IPS DF 4.7 (cell line): Measurements from ENCODE around the gene PSMA2.

ENCODE experiments used
- DNase-seq: peaks from one replicate; pipeline ENCODE4 v3.0.0-alpha.2; 2013; ENCODE audit warnings: low spot score; ENCODE audit errors: extremely low read depth

PSMA2 gene

GRCh38 chr7:42931834-42932651 is at the start of gene PSMA2, which contains the start of gene MRPL32:
Gene PSMA2, minus strand, starts transcription at chr7:42932174. Its CDS starts 16 bp downstream, at chr7:42932158.
Gene MRPL32, plus strand, starts transcription at chr7:42932376. Its CDS starts 11 bp downstream, at chr7:42932387.
- peak; percentile 95 for DNase-seq

GRCh38 chr7:42981601-42982000 is 49.6 kb upstream of the PSMA2 start:
- no peak for DNase-seq

DNA sequence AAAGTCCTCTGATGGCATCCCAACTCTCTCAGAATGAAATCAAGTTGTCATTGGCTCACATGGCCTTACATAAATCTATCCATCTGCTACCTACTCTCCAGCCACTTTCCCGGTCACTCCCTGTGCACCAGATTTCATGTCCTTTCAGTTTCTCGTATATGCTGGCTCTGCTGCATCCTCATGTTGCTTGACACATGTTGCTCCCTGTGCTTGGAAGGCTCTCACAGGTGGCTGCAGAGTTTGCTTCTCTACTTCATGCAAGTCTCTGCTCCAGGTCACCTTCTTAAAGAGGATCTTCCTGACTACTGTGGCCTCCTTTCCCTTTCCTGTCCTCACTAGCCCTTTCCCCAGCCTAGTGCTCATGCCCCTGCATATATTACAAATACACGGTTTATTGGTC is 48.5 kb upstream of the PSMA2 start:
- no peak for DNase-seq

DNA sequence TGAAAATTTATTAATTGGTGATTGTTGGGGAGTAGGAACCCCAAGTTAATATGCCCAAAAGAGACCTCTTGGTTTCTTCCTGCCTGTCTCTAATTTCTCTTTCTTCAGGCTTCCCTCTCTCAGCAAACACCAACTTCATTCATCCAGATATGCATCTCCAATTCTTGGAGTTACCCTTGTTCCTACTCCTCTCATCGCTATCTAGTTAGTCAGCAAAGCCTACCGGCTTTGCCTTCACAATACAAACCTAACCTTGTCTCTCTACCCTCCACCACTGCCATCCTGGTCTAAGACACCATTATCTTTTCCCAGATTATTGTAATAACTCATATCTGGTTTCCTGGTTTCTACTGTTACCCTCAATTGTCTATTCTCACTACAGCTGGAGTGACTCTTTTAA is 48.1 kb upstream of the PSMA2 start:
- no peak for DNase-seq

- DNase-seq, result no peak
Measured at GRCh38 chr7:42978496-42978895, 46.5 kb upstream of the PSMA2 start.

- DNase-seq, result no peak
Measured at GRCh38 chr7:42976371-42976770, 44.4 kb upstream of the PSMA2 start.

DNA sequence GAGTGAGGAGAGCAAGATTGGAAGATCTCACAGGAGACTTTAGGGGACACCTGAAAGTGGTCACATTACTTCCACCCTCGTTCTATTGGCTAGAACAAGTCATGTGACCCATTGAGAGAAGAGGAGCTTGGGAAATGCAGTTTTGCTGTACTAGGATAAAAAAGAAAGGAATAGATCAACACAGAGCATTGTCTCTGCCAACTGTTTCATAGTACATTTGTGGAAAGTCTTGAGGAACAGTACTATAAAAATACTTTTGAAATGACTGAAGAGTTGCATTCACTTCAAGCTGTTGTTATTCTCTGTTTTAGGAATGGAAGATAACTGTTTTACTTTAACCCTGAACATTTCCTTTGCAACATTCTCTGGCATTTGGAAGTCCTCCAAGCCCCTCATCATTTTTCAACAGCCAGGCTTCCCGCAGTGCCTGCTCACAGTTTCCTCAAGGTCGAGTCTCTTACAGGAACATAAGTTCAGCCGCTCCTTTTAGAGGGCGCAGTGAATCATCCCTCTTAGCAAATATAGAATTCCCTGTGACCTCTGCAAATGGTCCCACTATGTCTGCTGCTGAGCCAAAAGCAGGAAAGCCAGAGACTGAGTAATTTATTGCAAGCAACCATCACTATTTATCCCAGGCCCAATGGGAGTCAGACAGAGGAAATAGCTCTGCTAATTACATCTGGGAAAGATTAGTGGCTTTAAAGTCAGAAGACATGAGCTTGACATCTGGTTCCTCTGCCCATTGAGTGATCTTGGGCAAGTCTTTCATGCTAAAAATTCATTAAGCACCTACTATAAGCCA is 40.9 kb upstream of the PSMA2 start:
- no peak for DNase-seq

DNA sequence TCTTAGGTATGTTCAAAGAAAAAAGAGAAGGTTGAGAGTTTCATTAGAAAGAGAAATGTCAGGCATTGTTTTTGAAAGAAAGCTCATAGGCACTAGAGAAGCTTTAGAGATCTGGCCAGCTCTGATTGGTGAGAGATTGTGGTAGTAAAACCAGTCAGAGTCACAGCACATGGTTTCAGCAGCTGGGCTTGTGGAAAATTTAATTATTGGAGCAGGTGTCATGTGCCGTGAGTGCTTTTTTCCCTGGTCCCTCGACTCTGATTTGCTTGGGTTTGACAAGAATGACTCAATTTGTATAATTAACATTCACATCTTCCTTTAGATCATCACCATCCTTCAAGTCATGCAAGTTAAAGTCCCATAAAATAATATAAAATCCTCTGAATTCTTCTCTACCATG is 35.4 kb upstream of the PSMA2 start:
- DNase-seq, result no peak

- no peak for DNase-seq
Measured at GRCh38 chr7:42964849-42965805, 33.2 kb upstream of the PSMA2 start.

DNA sequence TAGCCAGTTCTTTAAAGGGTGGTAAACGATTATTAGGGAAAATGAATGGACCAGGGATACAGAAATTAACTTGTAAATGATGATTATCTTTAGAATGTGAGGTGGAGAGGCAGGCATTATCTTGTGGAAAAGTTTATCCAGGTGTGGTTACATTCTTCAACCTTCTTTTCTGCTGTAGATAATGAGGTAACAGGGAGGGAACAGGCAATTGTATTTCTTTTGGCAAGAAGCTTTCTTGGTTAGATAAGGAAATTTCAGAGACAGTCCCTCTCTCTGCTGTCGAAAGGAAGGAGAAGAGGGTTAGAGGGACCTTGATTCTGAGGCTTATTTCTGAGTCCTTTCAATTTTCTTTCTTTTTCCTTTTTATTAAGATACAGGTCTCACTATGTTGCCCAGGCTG is 32.3 kb upstream of the PSMA2 start:
- DNase-seq, result no peak

DNA sequence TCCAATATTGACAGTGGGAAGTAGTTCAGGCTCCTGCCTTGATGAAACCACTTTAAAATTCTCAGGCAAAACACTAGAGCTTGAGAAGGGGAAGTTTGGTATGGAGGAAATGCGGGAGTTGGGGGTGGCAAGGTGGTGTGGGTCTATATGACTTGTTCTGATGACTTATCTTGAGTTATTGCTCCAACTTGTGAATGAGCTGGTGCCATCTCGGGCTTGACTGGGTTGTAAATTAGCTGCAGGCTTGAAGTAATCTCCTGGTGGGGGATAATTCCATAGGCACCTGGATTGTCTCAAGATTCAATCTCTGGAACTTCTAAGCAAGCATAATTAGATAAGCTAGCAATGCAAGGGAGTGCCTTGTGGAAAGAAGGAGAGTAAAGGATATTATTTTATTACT is 29.2 kb upstream of the PSMA2 start:
- DNase-seq, result no peak

DNA sequence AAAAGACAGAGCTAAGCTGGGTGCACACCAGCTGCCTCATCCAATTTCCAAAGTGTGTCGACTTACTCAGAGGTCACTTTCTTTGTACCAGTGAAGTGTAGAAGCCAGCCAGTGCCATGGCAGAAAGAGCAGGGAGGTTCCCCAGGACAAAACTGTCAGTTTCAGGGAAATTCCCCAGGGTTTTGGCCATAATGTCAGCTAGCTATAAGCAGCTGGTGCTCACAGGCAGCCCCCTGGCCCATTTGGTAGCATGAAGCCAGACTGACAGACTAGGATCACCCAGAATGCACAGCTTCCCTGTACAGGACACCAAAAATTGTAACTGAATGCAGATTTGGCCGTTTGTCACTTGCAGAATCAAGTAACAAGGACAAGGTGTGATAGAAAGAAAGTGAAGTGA is 28.8 kb upstream of the PSMA2 start:
- no peak for DNase-seq

DNA sequence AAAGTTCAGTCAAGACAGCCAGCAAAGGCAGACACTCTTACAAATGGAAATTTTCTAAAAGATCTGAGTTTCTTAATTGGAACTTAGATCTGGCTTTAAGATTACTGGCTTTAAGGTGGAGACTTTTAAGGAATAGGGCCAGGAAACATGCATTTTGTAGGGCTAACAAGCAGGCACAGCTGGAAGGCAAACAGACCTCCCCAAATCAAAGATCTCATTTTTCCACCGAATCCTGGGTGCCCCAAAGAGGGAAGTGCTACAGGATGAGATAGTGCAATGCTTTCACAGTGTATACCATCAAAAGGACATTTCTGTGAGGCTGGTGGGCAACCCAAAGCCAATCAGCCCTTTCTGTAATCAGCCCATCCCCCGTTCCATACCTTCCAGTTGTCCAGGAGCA is 27.6 kb upstream of the PSMA2 start:
- DNase-seq, result no peak

GRCh38 chr7:42956062-42956461 is 24.1 kb upstream of the PSMA2 start:
- DNase-seq, result no peak

DNA sequence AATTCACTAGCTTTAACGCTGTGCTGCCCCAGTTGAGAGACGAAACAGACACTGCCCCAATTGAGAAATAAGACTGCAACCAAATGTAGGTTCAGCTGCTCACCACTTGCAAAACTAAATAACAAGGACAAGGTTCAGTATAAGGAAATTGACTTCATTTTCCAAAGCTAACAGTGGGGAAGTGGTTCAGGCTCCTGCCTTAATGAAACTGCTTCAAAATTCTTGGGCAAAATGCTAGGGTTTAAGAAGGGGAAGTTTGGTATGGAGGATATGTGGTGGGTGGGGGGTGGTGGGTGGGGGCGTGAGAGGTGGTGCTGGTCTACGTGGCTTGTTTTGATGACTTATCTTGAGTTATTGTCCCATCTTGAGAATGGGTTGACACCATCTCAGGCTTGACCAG is 22.0 kb upstream of the PSMA2 start:
- DNase-seq, result no peak

DNA sequence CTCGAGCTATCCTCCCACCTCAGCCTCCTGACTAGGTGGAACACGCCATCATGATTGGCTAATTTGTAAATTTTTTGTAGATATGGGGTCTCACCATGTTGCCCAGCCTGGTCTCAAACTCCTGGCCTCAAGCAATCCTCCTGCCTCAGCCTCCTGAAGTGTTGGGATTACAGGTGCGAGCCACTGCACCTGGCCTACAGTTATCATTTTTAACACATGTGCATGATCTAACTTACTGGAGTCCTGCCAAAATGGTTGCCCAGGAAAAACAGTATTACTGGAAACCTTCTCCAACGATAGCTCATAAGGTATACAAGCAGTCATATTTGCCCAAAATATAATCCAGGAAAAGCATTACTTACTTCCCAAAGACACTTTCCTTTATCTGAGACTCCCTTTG is 20.4 kb upstream of the PSMA2 start:
- no peak for DNase-seq

DNA sequence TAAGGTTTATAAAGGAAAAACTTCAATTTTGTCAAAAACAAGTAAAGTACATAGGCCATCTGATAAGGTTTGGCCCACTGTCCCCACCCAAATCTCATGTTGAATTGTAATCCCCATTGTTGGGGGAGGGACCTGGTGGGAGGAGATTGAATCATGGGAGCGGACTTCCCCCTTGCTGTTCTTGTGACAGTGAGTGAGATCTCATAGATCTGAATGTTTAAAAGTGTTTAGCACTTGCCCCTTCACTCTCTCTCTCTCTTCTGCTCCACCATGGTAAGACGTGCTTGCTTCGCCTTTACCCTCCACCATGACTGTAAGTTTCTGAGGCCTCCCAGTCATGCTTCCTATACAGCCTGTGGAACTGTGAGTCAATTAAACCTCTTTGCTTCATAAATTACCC is 18.4 kb upstream of the PSMA2 start:
- no peak for DNase-seq

DNA sequence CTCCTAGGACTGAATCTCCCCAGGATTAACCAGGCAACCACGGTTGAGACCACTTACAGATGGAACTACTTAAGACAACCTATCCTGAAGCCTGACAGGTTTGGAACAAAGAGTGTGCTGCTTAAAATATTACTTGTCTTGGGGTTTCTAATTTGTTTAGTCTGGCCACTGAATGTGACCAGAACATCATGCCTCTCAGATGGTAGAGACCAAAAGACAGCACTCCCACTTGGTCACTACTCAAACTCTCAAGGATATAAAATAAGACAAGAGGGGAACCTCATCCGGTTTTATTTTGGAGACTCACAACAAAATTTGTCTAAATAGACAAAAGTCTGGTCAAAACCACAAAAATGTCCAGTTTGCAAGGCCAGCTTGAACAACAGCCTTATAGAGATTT is 15.5 kb upstream of the PSMA2 start:
- DNase-seq, result no peak

DNA sequence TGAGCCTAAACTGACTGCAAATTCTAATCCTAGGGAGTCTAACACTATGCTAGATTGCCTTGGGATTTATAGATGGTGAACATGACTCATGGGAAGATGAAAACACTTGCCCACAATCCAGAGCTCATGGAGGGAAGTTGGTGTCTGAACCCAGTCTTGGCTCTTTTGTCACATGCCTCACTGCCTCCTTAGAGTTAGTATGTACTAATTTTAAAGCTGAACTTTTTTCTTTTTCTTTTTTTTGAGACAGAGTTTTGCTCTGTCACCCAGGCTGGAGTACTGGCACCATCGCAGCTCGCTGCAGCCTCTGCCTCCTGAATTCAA is 14.6 kb upstream of the PSMA2 start:
- DNase-seq, result no peak

DNA sequence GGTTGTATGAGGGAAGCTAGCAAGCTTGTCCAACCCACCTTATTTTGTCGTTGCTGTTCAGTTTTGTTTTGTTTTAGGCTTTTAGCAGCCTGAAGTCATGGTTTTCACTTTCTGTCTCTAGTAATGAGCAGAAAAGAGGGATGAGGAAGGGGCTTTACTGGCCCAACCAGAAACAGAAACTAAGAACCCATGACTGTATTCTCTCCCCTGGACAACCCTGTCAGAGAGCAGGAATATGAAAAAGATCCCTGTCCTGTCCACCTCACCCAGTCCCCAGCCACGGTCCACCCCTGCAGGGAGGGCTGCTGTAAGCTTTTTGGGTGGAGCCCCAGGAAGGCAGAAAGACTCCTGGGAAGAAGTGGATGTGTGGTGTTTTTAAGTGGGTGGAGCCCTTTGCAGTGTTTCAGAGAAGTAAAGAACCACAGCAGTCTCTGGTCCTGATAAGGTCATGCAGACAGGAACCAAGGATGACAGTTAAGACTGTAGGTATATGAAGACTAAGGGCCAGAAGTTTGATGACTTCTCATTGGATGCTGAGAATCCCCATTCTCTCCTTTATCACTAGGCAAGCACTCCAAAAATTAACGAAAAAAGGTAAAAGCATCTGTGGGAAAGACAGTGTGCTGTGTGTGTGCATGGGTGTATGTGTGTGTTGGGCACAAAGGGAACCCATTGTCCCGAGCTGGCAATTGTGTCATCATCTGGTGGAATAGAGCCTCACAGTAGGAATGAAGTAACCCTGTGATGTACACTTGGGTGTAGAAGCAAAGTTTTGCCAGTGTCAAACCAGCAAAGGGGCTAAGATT is 14.1 kb upstream of the PSMA2 start:
- no peak for DNase-seq
